ENCODE measurements around the gene DGKI.

DGKI gene

GRCh38 chr7:137407078-137407477, 439.7 kb downstream of the DGKI start:
- no peak for DNase-seq (ENCODE audit: low read depth)

GRCh38 chr7:137404660-137405317, 442.0 kb downstream of the DGKI start:
- DNase-seq (ENCODE audit: low read depth), result no peak

- DNase-seq (ENCODE audit: low read depth), result no peak
These were observed 443.4 kb downstream of the DGKI start for GRCh38 chr7:137403353-137403695.

GRCh38 chr7:137402536-137403352, 444.0 kb downstream of the DGKI start:
- DNase-seq (ENCODE audit: low read depth), result no peak

- DNase-seq (ENCODE audit: low read depth), result no peak
These were observed 446.6 kb downstream of the DGKI start for GRCh38 chr7:137399827-137400823.

- no peak for DNase-seq (ENCODE audit: low read depth)
These were observed 450.7 kb downstream of the DGKI start for GRCh38 chr7:137396051-137396450.

GRCh38 chr7:137395420-137395819, 451.4 kb downstream of the DGKI start:
- no peak for DNase-seq (ENCODE audit: low read depth)

- DNase-seq (ENCODE audit: low read depth), result no peak
These were observed 453.2 kb downstream of the DGKI start for GRCh38 chr7:137393570-137393969.

- no peak for DNase-seq (ENCODE audit: low read depth)
These were observed 456.7 kb downstream of the DGKI start for GRCh38 chr7:137390076-137390475.

GRCh38 chr7:137388916-137389315, 457.9 kb downstream of the DGKI start:
- no peak for DNase-seq (ENCODE audit: low read depth)

GRCh38 chr7:137386966-137387365, 459.8 kb downstream of the DGKI start:
- no peak for DNase-seq (ENCODE audit: low read depth)

- no peak for DNase-seq (ENCODE audit: low read depth)
These were observed 465.7 kb downstream of the DGKI start for GRCh38 chr7:137381045-137381444.

GRCh38 chr7:137373507-137373906, 473.3 kb downstream of the DGKI start:
- DNase-seq (ENCODE audit: low read depth), result no peak

- DNase-seq (ENCODE audit: low read depth), result no peak
These were observed 475.2 kb downstream of the DGKI start for GRCh38 chr7:137371616-137372015.

GRCh38 chr7:137366995-137367394, 479.8 kb downstream of the DGKI start:
- DNase-seq (ENCODE audit: low read depth), result no peak

GRCh38 chr7:137363683-137364082, 483.1 kb downstream of the DGKI start:
- DNase-seq (ENCODE audit: low read depth), result no peak

- no peak for DNase-seq (ENCODE audit: low read depth)
These were observed 486.6 kb downstream of the DGKI start for GRCh38 chr7:137360087-137360679.

- no peak for DNase-seq (ENCODE audit: low read depth)
These were observed 491.8 kb downstream of the DGKI start for GRCh38 chr7:137354961-137355360.

- DNase-seq (ENCODE audit: low read depth), result no peak
These were observed 492.4 kb downstream of the DGKI start for GRCh38 chr7:137354396-137354795.

GRCh38 chr7:137351941-137352340, 494.8 kb downstream of the DGKI start:
- no peak for DNase-seq (ENCODE audit: low read depth)

GRCh38 chr7:137345799-137346449, 500.9 kb downstream of the DGKI start:
- DNase-seq (ENCODE audit: low read depth), result no peak

Data from activated T-cell treated with anti-CD3 and anti-CD28 coated beads for 48 hours (primary cell).